Kidney (tissue), 14 donors: Measurements from ENCODE around the gene PRLR. TPM values are rescaled to one million over a fixed set of nuclear protein-coding genes. Genes with fewer than 3 reads are reported as not detected.

Source experiments
- DNase-seq, 5 donors: peaks; one replicate each; pipeline ENCODE4 v3.0.0-alpha.2; 2013 to 2020
- FAIRE-seq: peaks from 2 replicates; lab custom pipeline; 2012; peaks lifted over from hg19 to GRCh38; lab: Jason Lieb, UNC
- H3K27ac ChIP-seq, 2 donors: one replicate each; pipeline ENCODE4 v1.7.0; 2013; ENCODE audit warnings: low read depth in 2 of 2, low read length in 2 of 2, inconsistent platforms in 1 of 2
- H3K27me3 ChIP-seq: one replicate; pipeline ENCODE4 v1.7.1; 2013; ENCODE audit warnings: low read length, inconsistent platforms; ENCODE audit not compliant: control insufficient read depth, insufficient read depth
- H3K36me3 ChIP-seq, 3 donors: one replicate each; pipeline versions ENCODE4 v1.7.0 to v1.7.1; 2013; ENCODE audit warnings: low read length in 3 of 3, control low read depth in 1 of 3, inconsistent platforms in 1 of 3; ENCODE audit not compliant: insufficient read depth in 3 of 3, control insufficient read depth in 2 of 3
- H3K4me1 ChIP-seq, 3 donors: one replicate each; pipeline versions ENCODE4 v1.7.0 to v1.7.1; 2013; ENCODE audit warnings: low read length in 3 of 3, inconsistent platforms in 1 of 3, low read depth in 1 of 3; ENCODE audit not compliant: control insufficient read depth in 2 of 3, insufficient read depth in 2 of 3
- H3K4me3 ChIP-seq, 3 donors: one replicate each; pipeline versions ENCODE4 v1.7.0 to v1.8.1; 2013; ENCODE audit warnings: low read length in 3 of 3, control low read depth in 1 of 3, inconsistent platforms in 1 of 3
- H3K9ac ChIP-seq, 3 donors: one replicate each; pipeline versions ENCODE4 v1.7.0 to v1.7.1; 2013; ENCODE audit warnings: low read length in 3 of 3, control low read depth in 1 of 3, inconsistent platforms in 1 of 3
- H3K9me3 ChIP-seq, 3 donors: one replicate each; pipeline versions ENCODE4 v1.7.0 to v1.7.1; 2013; ENCODE audit warnings: low read length in 3 of 3, control low read depth in 1 of 3, inconsistent platforms in 1 of 3; ENCODE audit not compliant: control insufficient read depth in 2 of 3, insufficient read depth in 1 of 3
- intact Hi-C: fragments of 100-400 bp; cut with DNase I; formaldehyde crosslinking; loops from one replicate; pipeline ENCODE4 v1.11.1; 2022
- polyA plus RNA-seq: library from polyadenylated mRNA; stranded (reverse); fragments of 350-450 nt; fragmentation: Illumina TruSeq; extraction: RNeasy Lipid Tissue Mini Kit (QIAGEN cat#74804); gene quantifications from one replicate; pipeline ENCODE4 v1.2.3, GENCODE V29; 2014; ENCODE audit warnings: low read depth, low replicate concordance; ENCODE audit not compliant: insufficient read depth
- total RNA-seq: library from RNA; stranded (reverse); fragmentation: NEBNext Ultra II Directional; extraction: Animal tissue kit (Norgen Biotek cat#: 25700); gene quantifications from one replicate; pipeline ENCODE4 v1.2.1, GENCODE V29; 2021
- TF ChIP-seq, protein P1 (sequence below): IDR thresholded peaks from 3 replicates; pipeline ENCODE4 v1.5.1; 2012; ENCODE audit warnings: mild to moderate bottlenecking, moderate library complexity, borderline replicate concordance; ENCODE audit not compliant: insufficient read depth; ENCODE audit errors: extremely low read depth
- donor health status: control.
- donor health status: control.
- donor health status: control.
- donor health status: control.
- donor health status: control.
- donor health status: DM: yes; HTN: yes; CAD: no.
- donor health status: Normal renal cell carcinoma (clear cell type).

PRLR gene
- total and polyA plus RNA-seq, 2 donors from 2014 or later, result 6.3 to 9.3 TPM

DNA sequence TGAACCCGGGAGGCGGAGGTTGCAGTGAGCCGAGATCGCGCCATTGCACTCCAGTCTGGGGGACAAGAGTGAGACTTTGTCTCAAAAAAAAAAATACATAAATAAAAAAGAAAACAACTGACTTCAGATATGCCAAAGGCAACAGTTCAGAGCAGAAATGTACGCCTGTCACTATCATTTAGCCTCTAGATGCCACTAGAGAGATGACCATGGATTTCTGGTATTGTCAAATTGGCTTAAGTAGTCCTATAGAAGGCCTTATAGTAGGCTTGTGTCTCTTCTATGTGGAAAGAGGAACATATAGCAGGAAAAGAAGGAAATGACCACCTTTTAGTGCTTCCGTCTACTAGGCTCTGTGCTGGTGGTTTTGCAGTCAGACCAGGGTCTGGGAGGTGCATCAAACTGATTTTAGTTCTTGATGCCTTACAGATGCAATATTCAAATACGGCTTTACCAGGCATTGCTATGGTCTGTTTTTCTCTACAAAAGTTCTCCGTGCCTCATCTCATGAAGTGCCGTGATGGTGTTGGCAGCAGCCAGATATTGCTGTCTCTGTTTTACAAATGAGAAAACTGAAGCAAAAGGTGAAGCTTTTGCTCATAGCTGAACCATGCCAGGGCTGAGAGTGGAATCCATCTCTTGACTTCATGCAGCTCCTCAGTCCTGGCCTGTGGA is 199.7 kb downstream of the PRLR start:
- Histone ChIP-seq H3K9ac (no peak overlapping the region), H3K27me3 (no peaks in the 10 kb centered on the region), H3K4me3 (no peak overlapping the region), H3K27ac (no peak overlapping the region), H3K9me3 (no peaks in the 10 kb centered on the region), H3K36me3 (peaks cover 0 to 7% (median 0%) of the 10 kb centered on the region in 3 donors), H3K4me1 (peaks cover 0 to 15% (median 5%) of the 10 kb centered on the region in 3 donors)
- FAIRE-seq (no peak), DNase-seq (no peak)
- intact Hi-C loops, result no loop called here
- TF ChIP-seq, protein P1, sequence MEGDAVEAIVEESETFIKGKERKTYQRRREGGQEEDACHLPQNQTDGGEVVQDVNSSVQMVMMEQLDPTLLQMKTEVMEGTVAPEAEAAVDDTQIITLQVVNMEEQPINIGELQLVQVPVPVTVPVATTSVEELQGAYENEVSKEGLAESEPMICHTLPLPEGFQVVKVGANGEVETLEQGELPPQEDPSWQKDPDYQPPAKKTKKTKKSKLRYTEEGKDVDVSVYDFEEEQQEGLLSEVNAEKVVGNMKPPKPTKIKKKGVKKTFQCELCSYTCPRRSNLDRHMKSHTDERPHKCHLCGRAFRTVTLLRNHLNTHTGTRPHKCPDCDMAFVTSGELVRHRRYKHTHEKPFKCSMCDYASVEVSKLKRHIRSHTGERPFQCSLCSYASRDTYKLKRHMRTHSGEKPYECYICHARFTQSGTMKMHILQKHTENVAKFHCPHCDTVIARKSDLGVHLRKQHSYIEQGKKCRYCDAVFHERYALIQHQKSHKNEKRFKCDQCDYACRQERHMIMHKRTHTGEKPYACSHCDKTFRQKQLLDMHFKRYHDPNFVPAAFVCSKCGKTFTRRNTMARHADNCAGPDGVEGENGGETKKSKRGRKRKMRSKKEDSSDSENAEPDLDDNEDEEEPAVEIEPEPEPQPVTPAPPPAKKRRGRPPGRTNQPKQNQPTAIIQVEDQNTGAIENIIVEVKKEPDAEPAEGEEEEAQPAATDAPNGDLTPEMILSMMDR, result no peak

DNA sequence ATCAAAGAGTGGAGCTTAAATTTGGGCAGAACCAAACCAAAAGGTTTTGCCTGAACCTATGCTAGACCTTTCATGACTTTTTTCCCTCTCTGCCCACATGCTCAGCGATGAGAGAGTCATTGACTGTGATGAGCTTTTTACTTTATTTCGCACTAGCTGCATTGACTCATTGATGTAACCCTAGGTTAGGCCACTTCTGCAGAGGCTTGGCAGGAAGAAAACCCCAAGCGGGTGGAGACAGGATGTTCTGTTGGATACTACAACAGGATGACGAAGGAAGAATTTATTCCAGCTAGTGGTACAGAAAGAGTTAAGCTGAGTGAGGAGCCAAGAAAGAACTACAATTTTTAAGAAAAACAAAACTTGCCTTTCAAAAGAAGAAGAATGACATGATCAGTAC is 201.0 kb downstream of the PRLR start:
- Histone ChIP-seq H3K9ac (no peak overlapping the region), H3K36me3 (peaks cover 0 to 7% (median 0%) of the 10 kb centered on the region in 3 donors), H3K27ac (no peak overlapping the region), H3K9me3 (no peaks in the 10 kb centered on the region), H3K27me3 (no peaks in the 10 kb centered on the region), H3K4me1 (peaks cover 0 to 15% (median 5%) of the 10 kb centered on the region in 3 donors), H3K4me3 (no peak overlapping the region)
- intact Hi-C loops, result no loop called here
- no peak for DNase-seq
- TF ChIP-seq, protein P1, result no peak
- FAIRE-seq, result no peak

- intact Hi-C loops, result no loop called here
- no peaks in the 10 kb centered on the region for H3K9me3 ChIP-seq
- FAIRE-seq (peak; percentile 17), DNase-seq (no peak)
- peaks cover 0 to 20% (median 5%) of the 10 kb centered on the region in 3 donors for H3K4me1 ChIP-seq
- H3K36me3 ChIP-seq, result no peaks in the 10 kb centered on the region
- peak overlapping the region in 1 of 2 donors; percentile 36 for H3K27ac ChIP-seq
- no peak overlapping the region for H3K9ac ChIP-seq
- peak overlapping the region in 2 of 3 donors; percentile 4 to 9 for H3K4me3 ChIP-seq
- no peaks in the 10 kb centered on the region for H3K27me3 ChIP-seq
- TF ChIP-seq, protein P1, result no peak
Measured at GRCh38 chr5:35026941-35027340, 203.3 kb downstream of the PRLR start.
